AG09309 (cell line): Measurements from ENCODE around the gene NIN.

Source experiments
- DNase-seq: peaks from one replicate; pipeline ENCODE4 v3.0.0-alpha.2; 2010; ENCODE audit warnings: low read depth
- H3K4me3 ChIP-seq: 2 replicates; pipeline ENCODE4 v1.5.1; 2011; ENCODE audit warnings: mild to moderate bottlenecking, low read depth, low read length, moderate library complexity; ENCODE audit not compliant: control insufficient read depth
- TF ChIP-seq, protein P1 (sequence below): IDR thresholded peaks from 2 replicates; pipeline ENCODE4 v1.5.1; 2011; ENCODE audit warnings: mild to moderate bottlenecking, low read depth, low read length, inconsistent platforms; ENCODE audit not compliant: insufficient read depth, control insufficient read depth; ENCODE audit errors: missing control alignments

The NIN gene

DNA sequence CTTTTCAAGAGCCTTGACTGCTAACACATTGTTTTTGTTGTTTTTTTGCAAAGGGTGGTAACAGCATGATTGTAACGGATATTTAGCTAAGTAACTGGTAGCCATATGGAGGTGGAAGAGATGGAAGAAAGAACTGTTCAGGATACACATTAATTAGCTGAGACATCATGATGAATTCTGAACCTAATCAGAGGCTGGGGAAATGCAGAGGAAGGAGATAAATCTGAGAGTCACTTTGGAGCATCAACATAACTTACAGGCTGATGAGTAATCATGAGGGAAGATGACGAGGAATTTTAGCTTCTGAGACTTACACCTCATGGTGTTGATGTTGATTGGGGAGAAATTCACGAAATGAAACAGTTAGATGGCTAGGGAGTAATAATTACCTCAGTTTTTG lies 62.3 kb downstream of the NIN start:
- TF ChIP-seq, protein P1, sequence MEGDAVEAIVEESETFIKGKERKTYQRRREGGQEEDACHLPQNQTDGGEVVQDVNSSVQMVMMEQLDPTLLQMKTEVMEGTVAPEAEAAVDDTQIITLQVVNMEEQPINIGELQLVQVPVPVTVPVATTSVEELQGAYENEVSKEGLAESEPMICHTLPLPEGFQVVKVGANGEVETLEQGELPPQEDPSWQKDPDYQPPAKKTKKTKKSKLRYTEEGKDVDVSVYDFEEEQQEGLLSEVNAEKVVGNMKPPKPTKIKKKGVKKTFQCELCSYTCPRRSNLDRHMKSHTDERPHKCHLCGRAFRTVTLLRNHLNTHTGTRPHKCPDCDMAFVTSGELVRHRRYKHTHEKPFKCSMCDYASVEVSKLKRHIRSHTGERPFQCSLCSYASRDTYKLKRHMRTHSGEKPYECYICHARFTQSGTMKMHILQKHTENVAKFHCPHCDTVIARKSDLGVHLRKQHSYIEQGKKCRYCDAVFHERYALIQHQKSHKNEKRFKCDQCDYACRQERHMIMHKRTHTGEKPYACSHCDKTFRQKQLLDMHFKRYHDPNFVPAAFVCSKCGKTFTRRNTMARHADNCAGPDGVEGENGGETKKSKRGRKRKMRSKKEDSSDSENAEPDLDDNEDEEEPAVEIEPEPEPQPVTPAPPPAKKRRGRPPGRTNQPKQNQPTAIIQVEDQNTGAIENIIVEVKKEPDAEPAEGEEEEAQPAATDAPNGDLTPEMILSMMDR, result no peak
- DNase-seq, result no peak
- H3K4me3 ChIP-seq, result no peak overlapping the region

DNA sequence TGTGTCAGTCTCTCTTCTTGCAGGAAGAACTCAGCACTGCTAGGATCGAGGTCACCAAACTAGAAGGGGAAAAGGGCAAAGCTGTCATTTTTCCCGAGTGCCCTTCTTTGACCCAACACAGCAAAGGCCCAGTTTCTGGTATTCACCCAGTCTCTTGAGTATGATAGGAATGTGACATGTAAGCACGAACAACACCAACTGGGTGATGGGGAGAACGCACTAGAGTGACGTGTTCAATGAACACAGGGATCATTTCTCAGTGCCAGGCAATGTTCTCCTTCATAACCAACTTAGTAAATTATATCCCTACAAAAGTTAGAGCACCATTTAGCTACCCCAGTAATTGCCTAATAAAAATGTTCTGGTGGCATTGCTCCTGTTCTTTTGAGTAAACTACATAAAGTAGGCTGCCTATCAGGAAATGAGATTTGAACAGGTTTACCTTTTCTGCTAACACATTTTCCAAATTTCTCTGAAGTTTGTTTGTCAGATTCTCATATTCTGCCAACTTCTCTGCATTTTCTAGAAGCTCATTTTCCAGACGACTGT lies 64.5 kb downstream of the NIN start:
- H3K4me3 ChIP-seq, result no peak overlapping the region
- DNase-seq, result no peak
- TF ChIP-seq, protein P1, result no peak

DNA sequence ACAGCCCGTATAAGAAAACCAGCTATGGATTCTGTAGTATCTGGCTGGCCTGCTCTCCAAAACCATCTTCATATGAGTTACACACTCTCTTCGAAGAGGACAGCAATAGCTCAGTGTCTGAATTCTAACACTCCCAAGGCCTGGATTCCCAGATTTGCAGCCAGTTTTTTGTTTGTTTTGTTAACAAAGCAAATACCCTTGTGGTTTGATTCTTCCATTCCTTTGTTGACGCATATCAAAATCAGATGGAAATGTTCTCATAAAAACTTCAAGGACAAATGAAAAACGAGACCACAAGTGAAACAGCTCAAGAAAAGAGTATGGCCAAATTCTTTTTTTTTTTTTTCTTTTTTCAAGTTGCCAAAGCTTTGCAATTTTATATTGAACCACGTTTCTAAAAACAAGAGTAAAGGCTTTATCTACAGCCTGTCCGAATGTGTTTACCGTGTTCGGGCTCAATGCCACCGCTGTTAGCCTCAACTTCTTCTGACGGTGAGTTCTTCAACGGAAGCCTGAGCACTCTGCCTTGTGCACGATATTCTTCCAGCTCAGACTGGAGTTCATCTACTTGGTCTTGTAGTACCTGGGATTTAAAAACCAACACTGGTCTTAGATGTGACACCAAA lies 67.5 kb downstream of the NIN start:
- peak; percentile 98 for DNase-seq
- TF ChIP-seq, protein P1, result no peak
- H3K4me3 ChIP-seq, result no peak overlapping the region

DNA sequence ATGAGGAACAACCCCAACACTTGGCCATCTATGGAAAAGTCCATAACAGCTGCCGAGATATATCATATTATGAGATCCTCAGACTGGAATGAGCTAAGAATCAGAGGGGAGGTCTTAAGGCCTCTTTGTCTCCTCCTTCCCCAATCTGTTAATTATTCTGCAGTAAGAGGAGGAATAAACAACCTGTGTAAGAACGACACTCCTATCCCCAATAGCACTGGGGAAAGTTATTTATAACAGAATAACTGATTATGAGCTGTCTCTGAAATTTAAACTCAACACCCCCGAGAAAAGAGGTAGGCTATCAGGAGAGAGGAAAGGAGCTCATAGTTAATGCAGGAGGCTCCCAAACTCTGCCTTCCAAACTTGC lies 68.0 kb downstream of the NIN start:
- DNase-seq, result no peak
- TF ChIP-seq, protein P1, result no peak
- H3K4me3 ChIP-seq, result no peak overlapping the region

DNA sequence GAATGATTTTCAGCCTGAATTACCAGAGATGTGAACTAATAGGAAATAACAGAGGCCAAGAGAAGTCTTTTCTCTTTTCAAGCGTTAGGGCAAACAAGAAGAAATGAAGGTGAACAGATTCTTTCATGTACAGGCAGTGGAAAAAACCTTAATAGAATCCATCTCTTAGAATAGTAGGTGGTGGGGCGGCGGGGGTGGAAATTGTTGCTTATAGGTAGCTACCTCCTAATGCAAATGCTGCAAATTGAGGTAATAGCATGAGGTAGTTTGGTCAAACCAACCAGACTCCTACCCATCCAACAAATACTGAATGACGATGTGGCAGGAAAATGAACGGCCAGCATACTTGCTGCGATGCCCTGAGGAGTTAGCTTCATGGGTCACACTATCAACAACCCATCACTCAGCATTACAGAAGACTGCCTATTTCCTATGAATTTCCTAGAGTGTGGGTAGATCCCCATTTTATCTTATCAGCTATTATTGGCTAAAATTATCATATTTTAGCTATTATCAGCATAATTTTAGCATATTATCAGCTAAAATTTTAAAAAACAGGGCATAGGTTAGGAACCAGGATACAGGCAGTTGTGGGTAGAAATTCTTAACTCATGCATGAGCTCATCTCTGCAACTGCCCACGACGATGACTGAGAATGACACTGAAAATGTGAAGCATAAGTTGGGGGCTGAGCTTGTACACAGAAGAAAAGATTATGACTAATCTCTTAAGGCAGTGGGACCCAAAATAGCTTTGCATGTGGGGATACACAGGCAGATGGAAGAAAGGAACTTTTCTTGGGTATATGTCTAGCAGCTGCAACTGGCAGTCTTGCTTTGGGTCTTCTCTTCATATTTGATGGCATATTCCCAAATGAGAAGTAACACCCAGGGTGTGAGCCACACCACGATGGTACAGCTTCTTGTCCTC lies 68.7 kb downstream of the NIN start:
- DNase-seq, result no peak
- TF ChIP-seq, protein P1, result no peak
- H3K4me3 ChIP-seq, result no peak overlapping the region

DNA sequence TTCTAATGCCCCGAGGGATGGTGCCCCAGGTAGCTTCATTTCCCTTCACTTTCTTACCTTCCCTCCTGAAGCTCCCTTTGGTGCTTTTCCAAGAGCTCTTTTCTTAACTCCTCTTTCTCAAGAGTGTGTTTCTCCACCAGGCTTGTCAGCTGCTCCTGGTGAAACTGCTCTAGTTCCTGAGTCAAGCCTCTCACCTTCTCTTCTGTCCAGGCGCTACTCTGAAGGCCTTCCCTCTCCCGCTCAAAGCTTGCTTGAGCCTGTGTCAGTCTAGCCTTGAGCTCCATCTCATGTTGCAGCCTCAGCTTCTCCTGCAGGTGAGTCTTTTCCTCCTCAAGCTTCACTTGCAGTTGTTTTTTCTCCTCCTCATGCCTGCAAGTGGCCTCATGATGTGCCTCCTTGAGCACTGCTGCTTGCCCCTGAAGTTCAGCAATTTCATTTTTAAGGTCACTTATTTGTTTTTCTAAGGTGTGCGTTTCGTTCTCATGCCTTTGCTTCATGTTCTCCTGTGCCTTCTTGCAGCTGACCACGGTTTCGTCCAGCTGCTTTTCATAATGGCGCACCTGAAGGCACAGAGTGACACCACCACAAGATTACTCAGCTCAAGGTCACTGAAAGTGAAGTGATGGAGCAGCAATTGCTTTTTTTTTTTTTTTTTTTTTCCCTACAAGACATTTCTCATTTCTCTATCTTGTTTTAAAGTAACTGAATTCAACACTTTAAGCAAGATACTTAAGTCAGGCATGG lies 71.0 kb downstream of the NIN start:
- TF ChIP-seq, protein P1, result no peak
- no peak overlapping the region for H3K4me3 ChIP-seq
- no peak for DNase-seq
